RWPE1 (cell line): ENCODE results near the gene CORO2B.
A peak's percentile ranks its signal among the peaks of the same experiment; 100 is the strongest.

Experiments used
- CTCF ChIA-PET: fragments of 350-600 bp; sonication (Branson Sonifier 250); formaldehyde crosslinking; extraction: SDS; loops from one replicate; lab custom pipeline; 2021; lab: Yijun Ruan, JAX
- POLR2A ChIA-PET: fragments of 400-600 bp; formaldehyde crosslinking; extraction: SDS; loops from one replicate; lab custom pipeline; 2020; ENCODE audit warnings: antibody characterized with exemption; ENCODE audit not compliant: low non-redundant PET; lab: Yijun Ruan, JAX
- DNase-seq: peaks from one replicate; pipeline ENCODE4 v3.0.0; 2012; ENCODE audit warnings: low spot score
- H3K27ac ChIP-seq: fragments of 450-650 bp; 2 replicates; pipeline ENCODE4 v1.5.1; 2017
- CTCF ChIP-seq: fragments of 450-650 bp; conservative IDR thresholded peaks from 2 replicates; pipeline ENCODE4 v1.5.1; 2017; ENCODE audit warnings: low read depth, mild to moderate bottlenecking

Gene CORO2B

DNA sequence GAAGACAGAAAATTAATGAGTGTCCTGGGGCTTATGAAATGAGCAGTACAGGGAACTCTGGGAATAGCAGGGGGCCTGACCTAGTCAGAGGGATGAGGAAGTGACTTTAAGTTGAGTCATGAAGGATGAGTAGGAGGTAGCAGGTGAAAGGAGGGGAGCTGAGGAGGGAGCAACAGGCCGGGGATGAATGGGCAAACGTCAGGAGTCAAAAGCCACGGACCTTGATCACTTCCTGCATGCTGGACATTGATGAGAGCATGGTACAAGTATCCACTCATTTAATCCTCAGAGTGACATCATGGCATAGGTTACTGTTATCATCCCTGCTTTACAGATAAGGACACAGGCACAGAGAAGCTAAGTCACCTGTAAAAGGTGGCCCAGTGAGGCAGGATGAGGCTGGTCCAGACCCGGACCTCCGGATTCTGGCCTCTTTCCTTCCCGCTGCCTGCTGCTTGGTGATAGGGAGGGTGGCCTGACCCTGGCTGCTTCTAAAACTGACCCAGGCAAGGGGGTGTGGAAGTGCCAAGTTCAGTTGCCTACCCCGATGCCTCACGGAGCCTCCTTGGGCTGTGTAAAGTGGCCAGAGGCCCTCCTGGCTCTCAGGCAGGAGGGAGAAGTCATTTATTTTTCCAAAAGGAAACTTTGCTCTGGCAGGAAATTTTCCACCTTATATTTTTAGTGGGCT lies 7.6 kb downstream of the CORO2B start:
- H3K27ac ChIP-seq = no peak overlapping the region
- ChIA-PET POLR2A (interaction anchor here (0.6 kb wide), 1 partner anchor 896 kb away, joined by 3 read pairs; no protein-coding TSS in a partner anchor), CTCF (interaction anchor here (1.2 kb wide), 1 partner anchor 338 kb away, joined by 3 read pairs; no protein-coding TSS in a partner anchor)
- DNase-seq = peak; percentile 91
- TF ChIP-seq CTCF = no peak

GRCh38 chr15:68587769-68588385 lies 9.1 kb downstream of the CORO2B start:
- POLR2A ChIA-PET = no interaction called here
- DNase-seq = no peak
- CTCF ChIA-PET = no interaction called here
- TF ChIP-seq CTCF = no peak
- no peak overlapping the region for H3K27ac ChIP-seq

- H3K27ac ChIP-seq = no peak overlapping the region
- TF ChIP-seq CTCF = no peak
- ChIA-PET POLR2A (no interaction called here), CTCF (interaction anchor here (1.1 kb wide), 1 partner anchor 29 kb away, joined by 3 read pairs; no protein-coding TSS in a partner anchor)
- DNase-seq = no peak
Measured at GRCh38 chr15:68589053-68589452, 10.3 kb downstream of the CORO2B start.

DNA sequence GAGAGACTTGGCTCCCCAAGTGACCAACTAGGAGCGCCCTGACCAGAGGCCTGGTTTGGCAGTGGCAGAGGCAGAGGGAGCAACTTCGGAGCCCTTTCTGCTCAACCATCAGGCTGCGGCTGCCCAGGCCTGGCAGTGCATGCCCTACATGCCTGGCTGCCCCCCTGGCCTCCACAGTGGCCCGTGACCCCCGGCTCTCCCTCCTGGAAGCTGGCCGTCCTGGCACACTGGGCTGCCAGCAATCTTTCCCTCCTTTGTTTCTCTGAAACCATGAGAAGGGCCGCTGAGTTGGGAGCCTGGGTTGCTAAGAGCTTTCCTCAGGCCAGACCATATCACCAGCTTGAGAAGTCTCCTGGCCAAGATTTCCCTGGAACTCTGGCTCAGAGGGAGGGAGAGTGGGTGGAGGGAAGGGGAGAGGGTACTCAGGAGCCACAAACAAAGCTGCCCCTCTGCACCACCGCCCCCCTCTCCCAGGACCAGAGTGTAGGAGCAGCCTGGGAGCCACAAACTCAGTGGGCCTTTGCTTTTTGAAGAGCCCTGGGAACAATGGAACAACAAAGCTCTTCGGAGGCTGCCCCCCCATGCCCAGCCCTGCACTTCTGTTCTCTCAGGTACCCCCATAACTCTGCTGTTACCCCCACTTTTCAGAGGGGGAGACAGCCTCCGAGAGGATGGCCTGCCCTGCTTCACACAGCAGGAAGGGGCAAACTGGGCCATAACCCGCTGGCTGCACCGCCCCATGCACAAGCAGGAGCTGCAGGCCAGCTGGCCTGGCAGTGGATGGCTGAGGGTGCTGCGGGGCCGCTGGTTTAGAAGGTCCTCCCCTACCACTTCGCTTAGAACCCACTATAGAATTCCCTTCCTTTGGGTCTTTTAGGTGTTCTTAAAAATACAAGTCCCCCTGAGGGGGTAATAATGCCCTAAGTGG lies 11.3 kb downstream of the CORO2B start:
- no peak for DNase-seq
- TF ChIP-seq CTCF = no peak
- CTCF ChIA-PET = interaction anchor here (0.6 kb wide), 2 partner anchors 20 to 40 kb away, joined by 3 read pairs; no protein-coding TSS in a partner anchor
- POLR2A ChIA-PET = no interaction called here
- no peak overlapping the region for H3K27ac ChIP-seq

DNA sequence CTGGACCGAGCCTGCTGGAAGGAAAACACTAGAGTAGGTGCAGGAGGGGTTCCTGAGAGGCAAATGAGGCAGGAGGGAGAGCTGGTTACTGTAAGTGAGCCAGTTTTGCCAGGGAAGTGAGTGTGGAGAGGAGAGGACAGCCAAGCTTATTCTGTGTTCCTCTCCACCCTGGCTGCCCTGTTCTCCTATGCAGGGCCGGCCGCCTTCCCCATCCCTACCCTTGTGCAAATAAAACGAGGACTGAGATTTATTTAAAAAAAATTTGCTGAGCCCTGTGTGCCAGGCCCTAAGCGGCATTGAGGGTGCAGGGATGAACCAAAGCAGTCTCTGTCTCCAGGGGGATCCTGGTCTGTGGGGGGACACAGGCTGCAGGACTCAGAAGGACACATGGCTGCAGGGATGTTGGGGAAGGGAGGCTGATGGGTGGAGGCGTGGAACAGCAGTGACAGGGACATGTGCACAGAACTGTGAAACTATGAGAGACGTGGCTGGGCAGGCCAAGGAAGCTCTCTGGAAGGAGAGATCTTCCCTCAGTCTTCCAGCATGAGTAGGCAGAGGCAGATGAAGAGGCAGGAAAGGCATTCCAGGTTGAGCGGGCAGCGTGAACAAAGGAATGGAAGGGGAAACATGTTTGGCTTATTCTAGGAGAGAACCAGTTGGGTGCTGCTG lies 12.1 kb downstream of the CORO2B start:
- H3K27ac ChIP-seq = no peak overlapping the region
- CTCF ChIA-PET = no interaction called here
- DNase-seq = no peak
- no peak for TF ChIP-seq CTCF
- POLR2A ChIA-PET = no interaction called here
